ENCODE data around the gene VAMP1. TPM values are rescaled to one million over a fixed set of nuclear protein-coding genes. Genes with fewer than 3 reads are reported as not detected.

Gene VAMP1
- total and polyA plus RNA-seq, 8 donors: 1.7 to 7.5 (median 2.7) TPM

- WGBS, 2 donors: 84% methylated on average over 13 of the region's 13 CpGs
- Histone ChIP-seq H3K9me3 (no peaks in the 10 kb centered on the region), H3K27me3 (no peaks in the 10 kb centered on the region), H3K4me3 (no peak overlapping the region), H3K36me3 (no peaks in the 10 kb centered on the region), H3K27ac (no peak overlapping the region), H3K4me1 (no peaks in the 10 kb centered on the region)
- FAIRE-seq: no peak
- intact Hi-C loops (cut with DNase I): no loop called here
- ATAC-seq: no peak
- DNase-seq: peak in 1 of 6 donors; percentile 15
- TF ChIP-seq CTCF (IDR thresholded peaks at IDR 0.05): no peak
These were observed 34.3 kb downstream of the VAMP1 start for GRCh38 chr12:6435961-6436715.

GRCh38 chr12:6434205-6435140 is 36.0 kb downstream of the VAMP1 start:
- FAIRE-seq (no peak), DNase-seq (peak in 1 of 6 donors; percentile 20), ATAC-seq (no peak)
- intact Hi-C loops (cut with DNase I): no loop called here
- Histone ChIP-seq H3K4me1 (no peaks in the 10 kb centered on the region), H3K4me3 (no peak overlapping the region), H3K9me3 (no peaks in the 10 kb centered on the region), H3K36me3 (no peaks in the 10 kb centered on the region), H3K27ac (no peak overlapping the region), H3K27me3 (no peaks in the 10 kb centered on the region)
- 71 to 80% methylated on average over 17 of the region's 17 CpGs for whole genome bisulfite sequencing, 2 donors
- no peak for TF ChIP-seq CTCF (IDR thresholded peaks at IDR 0.05)

- intact Hi-C loops (cut with DNase I): no loop called here
- DNase-seq: no peak
- H3K27me3 ChIP-seq: no peaks in the 10 kb centered on the region
- FAIRE-seq: no peak
- no peaks in the 10 kb centered on the region for H3K4me1 ChIP-seq
- H3K27ac ChIP-seq: no peak overlapping the region
- no peak overlapping the region for H3K4me3 ChIP-seq
- WGBS, 2 donors: 79 to 86% methylated on average over 5 of the region's 5 CpGs
- no peaks in the 10 kb centered on the region for H3K36me3 ChIP-seq
- no peak for TF ChIP-seq CTCF (IDR thresholded peaks at IDR 0.05)
- ATAC-seq: no peak
- H3K9me3 ChIP-seq: no peaks in the 10 kb centered on the region
These were observed 37.5 kb downstream of the VAMP1 start for GRCh38 chr12:6432991-6433390.

GRCh38 chr12:6430124-6430989 is 40.1 kb downstream of the VAMP1 start:
- Histone ChIP-seq H3K4me3 (peak overlapping the region in 1 of 4 donors; percentile 17), H3K36me3 (no peaks in the 10 kb centered on the region), H3K4me1 (no peaks in the 10 kb centered on the region), H3K9me3 (no peaks in the 10 kb centered on the region), H3K27ac (peak overlapping the region in 1 of 4 donors; percentile 33), H3K27me3 (no peaks in the 10 kb centered on the region)
- DNase-seq: peak in 5 of 6 donors; percentile 40 to 63 (median 54)
- no peak for FAIRE-seq
- ATAC-seq: peak; percentile 58 to 89 (median 81)
- 32 to 43% methylated on average over 19 of the region's 19 CpGs for WGBS, 2 donors
- no peak for TF ChIP-seq CTCF (IDR thresholded peaks at IDR 0.05)
- intact Hi-C loops (cut with DNase I): no loop called here

All from pancreas (tissue), 10 donors.